Measurements from ENCODE around the gene IGLL5. TPM values are rescaled to one million over a fixed set of nuclear protein-coding genes. Genes with fewer than 3 reads are reported as not detected.

IGLL5 gene
- total and polyA plus RNA-seq, 7 donors, result 0.06 to 0.50 (median 0.45) TPM; not detected in 4

DNA sequence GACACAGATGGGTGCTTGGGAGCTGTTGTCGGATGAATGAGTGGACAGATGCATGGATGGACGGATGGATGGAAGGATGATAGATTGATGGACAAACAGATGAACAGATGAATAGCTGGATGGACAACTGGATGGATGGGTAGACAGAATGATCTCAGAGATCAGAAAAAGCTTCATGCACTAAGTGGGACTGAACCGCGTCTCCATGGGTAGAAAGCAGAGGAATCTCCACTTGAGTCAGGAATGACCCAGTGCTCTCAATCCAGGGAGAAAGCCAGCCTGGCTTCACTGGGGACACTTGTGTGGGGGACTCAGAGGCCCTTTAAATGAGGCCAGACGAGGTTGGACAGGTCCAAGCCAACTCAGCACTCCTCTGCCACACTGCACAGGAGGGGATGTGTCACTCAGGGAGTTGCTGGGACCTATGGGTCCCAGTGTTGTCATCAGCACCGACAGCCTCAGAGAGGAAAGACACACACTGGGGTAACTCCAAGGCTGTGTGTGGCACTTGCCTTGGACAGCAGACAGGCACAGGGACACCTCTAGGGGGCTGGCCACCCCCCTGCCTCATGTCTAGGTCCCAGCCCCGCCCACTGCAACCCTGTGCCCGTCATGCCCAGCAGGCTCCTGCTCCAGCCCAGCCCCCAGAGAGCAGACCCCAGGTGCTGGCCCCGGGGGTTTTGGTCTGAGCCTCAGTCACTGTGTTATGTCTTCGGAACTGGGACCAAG, 5.6 kb downstream of the IGLL5 start:
- intact Hi-C loops (cut with DNase I), result no loop called here
- ATAC-seq, result no peak
- DNase-seq, result no peak

DNA sequence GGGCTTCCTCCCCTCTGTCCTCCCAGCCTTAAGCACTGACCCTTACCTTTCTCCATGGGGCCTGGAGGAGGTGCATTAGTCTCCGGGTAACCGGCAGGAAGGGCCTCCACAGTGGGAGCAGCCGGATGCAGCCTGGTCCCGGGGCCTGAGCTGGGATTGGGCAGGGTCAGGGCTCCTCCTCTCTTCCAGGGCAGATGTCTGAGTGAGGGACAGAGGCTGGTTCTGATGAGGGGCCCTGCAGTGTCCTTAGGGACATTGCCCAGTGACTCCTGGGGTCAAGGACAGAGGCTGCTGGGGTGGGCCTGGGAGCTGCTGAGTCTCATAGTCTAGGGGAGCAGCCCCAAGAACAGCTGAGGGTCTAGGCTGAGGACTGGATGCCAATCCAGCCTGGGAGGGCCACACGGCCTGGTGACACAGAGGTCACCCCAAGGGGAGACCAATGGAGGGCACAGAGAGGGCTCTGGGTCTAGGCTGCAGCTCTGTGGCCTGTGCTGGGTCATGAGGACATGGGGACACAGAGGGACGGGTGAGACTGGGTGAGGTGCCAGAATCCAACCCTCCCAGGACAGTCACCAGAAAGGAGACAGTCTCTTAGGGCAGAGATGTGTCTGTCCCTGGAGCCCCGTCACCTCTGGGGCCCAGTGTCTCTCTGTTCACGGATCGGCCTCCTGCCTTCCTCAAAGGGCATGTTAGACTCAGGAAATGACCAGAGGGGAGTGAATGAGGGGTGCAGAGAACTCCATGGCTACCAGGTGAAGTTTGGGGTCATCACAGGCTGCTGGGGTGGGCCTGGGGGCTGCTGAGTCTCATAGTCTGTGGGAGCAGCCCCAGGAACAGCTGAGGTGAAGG, 6.5 kb downstream of the IGLL5 start:
- Histone ChIP-seq H3K4me3 (no peak overlapping the region), H3K27me3 (ENCODE audit: insufficient read depth in 3 of 3, low read length in 2 of 3) (peaks cover 0 to 35% (median 4%) of the 10 kb centered on the region in 3 donors), H3K36me3 (ENCODE audit: insufficient read depth in 1 of 2, low read depth in 1 of 2) (no peaks in the 10 kb centered on the region), H3K4me1 (no peaks in the 10 kb centered on the region), H3K27ac (no peak overlapping the region), H3K9me3 (no peaks in the 10 kb centered on the region)
- TF ChIP-seq, protein P1, sequence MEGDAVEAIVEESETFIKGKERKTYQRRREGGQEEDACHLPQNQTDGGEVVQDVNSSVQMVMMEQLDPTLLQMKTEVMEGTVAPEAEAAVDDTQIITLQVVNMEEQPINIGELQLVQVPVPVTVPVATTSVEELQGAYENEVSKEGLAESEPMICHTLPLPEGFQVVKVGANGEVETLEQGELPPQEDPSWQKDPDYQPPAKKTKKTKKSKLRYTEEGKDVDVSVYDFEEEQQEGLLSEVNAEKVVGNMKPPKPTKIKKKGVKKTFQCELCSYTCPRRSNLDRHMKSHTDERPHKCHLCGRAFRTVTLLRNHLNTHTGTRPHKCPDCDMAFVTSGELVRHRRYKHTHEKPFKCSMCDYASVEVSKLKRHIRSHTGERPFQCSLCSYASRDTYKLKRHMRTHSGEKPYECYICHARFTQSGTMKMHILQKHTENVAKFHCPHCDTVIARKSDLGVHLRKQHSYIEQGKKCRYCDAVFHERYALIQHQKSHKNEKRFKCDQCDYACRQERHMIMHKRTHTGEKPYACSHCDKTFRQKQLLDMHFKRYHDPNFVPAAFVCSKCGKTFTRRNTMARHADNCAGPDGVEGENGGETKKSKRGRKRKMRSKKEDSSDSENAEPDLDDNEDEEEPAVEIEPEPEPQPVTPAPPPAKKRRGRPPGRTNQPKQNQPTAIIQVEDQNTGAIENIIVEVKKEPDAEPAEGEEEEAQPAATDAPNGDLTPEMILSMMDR (IDR thresholded peaks at IDR 0.05), result no peak
- 72 to 77% (median 75%) methylated on average over 9 of the region's 9 CpGs for WGBS, 3 donors
- ATAC-seq, result no peak
- no peak for DNase-seq
- intact Hi-C loops (cut with DNase I), result no loop called here

More for the DNA sequence above, 5.6 kb downstream of the IGLL5 start:
- WGBS, 3 donors, result 83 to 94% (median 85%) methylated on average over 10 of the region's 10 CpGs
- Histone ChIP-seq H3K27ac (no peak overlapping the region), H3K36me3 (ENCODE audit: insufficient read depth in 1 of 2, low read depth in 1 of 2) (no peaks in the 10 kb centered on the region), H3K27me3 (ENCODE audit: insufficient read depth in 3 of 3, low read length in 2 of 3) (peaks cover 0 to 35% (median 4%) of the 10 kb centered on the region in 3 donors), H3K9me3 (no peaks in the 10 kb centered on the region), H3K4me3 (no peak overlapping the region), H3K4me1 (no peaks in the 10 kb centered on the region)
- TF ChIP-seq, protein P1 (IDR thresholded peaks at IDR 0.05), result no peak

DNA sequence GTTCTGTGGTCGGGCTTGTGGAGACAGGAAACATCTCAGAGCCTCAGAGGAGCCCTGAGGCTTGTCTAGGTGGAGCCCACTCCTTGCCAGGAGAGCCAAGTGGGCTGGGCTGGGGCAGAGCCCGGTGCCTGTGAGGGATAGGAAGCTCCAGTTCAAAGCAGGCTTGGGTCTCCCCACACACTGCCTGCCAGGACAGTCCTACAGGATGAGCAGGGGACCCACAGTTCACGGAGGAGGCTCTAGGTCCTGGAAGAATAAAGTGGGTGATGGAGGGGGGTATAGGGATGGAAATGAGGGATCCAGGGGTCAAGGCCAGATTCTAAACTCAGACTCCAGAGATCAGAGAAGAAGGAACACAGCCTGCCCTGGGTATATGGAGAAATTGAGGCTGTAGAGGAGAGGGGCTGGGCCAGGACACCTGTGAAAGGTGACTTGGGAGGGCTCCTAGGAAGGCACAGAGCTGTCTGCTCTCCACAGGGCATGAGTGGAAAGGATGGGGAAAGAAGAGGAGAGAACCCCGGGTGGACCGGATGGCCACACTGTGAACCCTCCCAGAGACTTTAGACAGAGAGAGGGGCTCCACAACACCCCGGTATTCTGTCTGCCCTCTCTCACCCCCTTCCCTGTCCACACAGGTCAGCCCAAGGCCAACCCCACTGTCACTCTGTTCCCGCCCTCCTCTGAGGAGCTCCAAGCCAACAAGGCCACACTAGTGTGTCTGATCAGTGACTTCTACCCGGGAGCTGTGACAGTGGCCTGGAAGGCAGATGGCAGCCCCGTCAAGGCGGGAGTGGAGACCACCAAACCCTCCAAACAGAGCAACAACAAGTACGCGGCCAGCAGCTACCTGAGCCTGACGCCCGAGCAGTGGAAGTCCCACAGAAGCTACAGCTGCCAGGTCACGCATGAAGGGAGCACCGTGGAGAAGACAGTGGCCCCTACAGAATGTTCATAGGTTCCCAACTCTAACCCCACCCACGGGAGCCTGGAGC, 7.4 kb downstream of the IGLL5 start:
- ATAC-seq (no peak), DNase-seq (peak in 1 of 2 donors; percentile 26)
- no peak overlapping the region for H3K27ac ChIP-seq
- TF ChIP-seq, protein P1 (IDR thresholded peaks at IDR 0.05), result no peak
- intact Hi-C loops (cut with DNase I), result no loop called here
- no peak overlapping the region for H3K4me3 ChIP-seq
- H3K4me1 ChIP-seq, result no peaks in the 10 kb centered on the region
- H3K36me3 ChIP-seq (ENCODE audit: insufficient read depth in 1 of 2, low read depth in 1 of 2), result no peaks in the 10 kb centered on the region
- H3K9me3 ChIP-seq, result no peaks in the 10 kb centered on the region
- peaks cover 0 to 35% (median 4%) of the 10 kb centered on the region in 3 donors for H3K27me3 ChIP-seq (ENCODE audit: insufficient read depth in 3 of 3, low read length in 2 of 3)
- WGBS, 3 donors, result 76 to 81% (median 80%) methylated on average over 14 to 17 of the region's 17 CpGs

DNA sequence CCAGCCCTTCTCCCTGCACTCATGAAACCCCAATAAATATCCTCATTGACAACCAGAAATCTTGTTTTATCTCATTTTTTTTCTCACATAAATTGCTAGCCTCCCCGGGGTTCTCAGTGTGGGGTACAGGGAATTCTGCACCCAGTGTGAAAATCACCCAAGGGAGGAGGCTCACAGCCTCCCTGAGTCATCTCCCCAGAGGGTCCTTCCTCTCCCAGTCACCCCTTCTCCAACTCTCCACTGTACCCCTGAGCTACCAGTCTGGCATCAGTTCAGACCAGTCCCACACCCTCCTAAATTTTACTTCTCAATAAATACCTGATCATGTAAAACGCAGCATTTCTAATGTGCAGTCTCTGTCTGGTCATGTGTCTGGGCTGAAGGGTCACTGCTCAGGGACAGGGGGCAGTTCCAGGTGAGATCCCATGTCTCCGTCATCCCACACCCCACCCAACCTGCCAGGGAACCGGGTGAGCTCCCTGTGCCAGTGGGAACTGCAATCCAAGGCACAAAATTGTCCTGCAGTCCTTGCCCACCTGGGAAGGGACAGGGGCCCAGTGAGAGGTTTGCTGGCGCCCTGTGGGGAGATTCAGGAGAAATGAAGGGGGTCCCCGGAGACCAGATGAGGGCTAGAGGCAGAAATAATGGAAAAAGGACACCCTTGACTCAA, 8.3 kb downstream of the IGLL5 start:
- Histone ChIP-seq H3K9me3 (no peaks in the 10 kb centered on the region), H3K27me3 (ENCODE audit: insufficient read depth in 3 of 3, low read length in 2 of 3) (peaks cover 0 to 35% (median 4%) of the 10 kb centered on the region in 3 donors), H3K4me3 (no peak overlapping the region), H3K36me3 (ENCODE audit: insufficient read depth in 1 of 2, low read depth in 1 of 2) (no peaks in the 10 kb centered on the region), H3K4me1 (no peaks in the 10 kb centered on the region), H3K27ac (no peak overlapping the region)
- intact Hi-C loops (cut with DNase I), result no loop called here
- WGBS, 3 donors, result 82 to 89% (median 86%) methylated on average over 6 of the region's 6 CpGs
- DNase-seq (peak in 1 of 2 donors; percentile 15), ATAC-seq (no peak)
- TF ChIP-seq, protein P1 (IDR thresholded peaks at IDR 0.05), result no peak

All from psoas muscle (tissue), 8 donors.